ENCODE data around the gene MMEL1. TPM values are rescaled to one million over a fixed set of nuclear protein-coding genes. Genes with fewer than 3 reads are reported as not detected.

MMEL1 gene
- polyA plus RNA-seq, 1 donor from 2014 or later: 5.2 TPM

DNA sequence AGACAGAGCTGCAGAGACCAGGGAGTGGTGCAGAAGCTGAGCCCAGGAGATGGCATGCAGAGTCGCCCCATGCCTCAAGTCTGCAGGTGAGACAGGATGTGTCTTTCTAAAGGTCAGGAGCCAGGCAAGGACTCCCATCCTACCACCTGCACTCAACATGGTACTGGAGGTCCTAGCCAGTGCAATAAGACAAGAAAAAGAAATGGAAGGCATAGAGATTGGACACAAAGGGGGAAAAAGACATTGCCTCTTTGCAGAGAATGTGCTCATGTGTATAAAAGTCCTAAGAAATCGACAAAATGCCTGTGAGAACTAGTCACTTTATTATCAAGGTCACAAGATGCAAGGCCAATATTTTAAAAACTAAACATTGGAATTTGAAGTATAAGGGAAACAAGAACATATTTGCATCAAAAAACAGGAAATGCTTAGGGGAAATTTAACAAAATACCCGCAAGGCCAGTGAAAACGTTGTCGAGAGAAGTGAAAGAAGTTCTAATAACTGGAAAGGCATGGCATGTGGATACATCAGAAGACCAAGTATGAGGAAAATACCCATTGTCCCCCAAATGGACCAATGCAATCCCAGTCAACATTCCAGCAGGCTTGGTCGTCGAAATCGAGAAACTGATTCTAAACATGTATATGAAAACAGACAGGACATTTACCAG is 59.4 kb downstream of the MMEL1 start:
- peaks cover 3% of the 10 kb centered on the region for H3K9me3 ChIP-seq (ENCODE audit: low read length)

DNA sequence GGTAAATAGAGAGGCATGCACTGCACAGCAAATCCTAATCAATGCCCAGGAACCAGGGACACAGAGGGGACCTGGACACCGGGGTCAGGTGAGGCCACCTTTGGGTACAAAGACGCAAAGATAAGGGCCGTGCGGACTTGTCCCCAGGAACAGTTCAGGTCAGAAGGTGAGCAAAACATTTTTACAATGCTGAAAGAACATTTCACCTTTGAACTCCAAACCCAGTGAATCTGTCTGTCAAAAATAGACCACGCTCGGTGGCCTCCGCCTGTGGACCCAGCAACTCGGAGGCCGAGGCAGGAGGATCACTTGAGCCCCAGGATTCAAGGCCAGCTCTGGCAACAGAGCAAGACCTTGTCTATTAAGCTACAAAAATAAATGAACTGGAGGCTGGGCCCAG is 61.5 kb downstream of the MMEL1 start:
- no peaks in the 10 kb centered on the region for H3F3A ChIP-seq (ENCODE audit: insufficient read depth, low read length, poor library complexity, severe bottlenecking)
- TF ChIP-seq TAF1 (IDR thresholded peaks at IDR 0.05; ENCODE audit: low read depth) (no peak), EZH2 (IDR thresholded peaks at IDR 0.05; ENCODE audit: borderline replicate concordance, insufficient read depth, low read length, poor library complexity, severe bottlenecking) (no peak), MXI1 (conservative IDR thresholded peaks at IDR 0.05; ENCODE audit: poor library complexity, severe bottlenecking) (no peak), RAD21 (conservative IDR thresholded peaks at IDR 0.05) (no peak), SMC3 (conservative IDR thresholded peaks at IDR 0.05; ENCODE audit: poor library complexity) (no peak), POLR2AphosphoS5 (IDR thresholded peaks at IDR 0.05) (no peak), EP300 (conservative IDR thresholded peaks at IDR 0.05; ENCODE audit: poor library complexity, severe bottlenecking) (no peak)
- TF ChIP-seq, protein P1, sequence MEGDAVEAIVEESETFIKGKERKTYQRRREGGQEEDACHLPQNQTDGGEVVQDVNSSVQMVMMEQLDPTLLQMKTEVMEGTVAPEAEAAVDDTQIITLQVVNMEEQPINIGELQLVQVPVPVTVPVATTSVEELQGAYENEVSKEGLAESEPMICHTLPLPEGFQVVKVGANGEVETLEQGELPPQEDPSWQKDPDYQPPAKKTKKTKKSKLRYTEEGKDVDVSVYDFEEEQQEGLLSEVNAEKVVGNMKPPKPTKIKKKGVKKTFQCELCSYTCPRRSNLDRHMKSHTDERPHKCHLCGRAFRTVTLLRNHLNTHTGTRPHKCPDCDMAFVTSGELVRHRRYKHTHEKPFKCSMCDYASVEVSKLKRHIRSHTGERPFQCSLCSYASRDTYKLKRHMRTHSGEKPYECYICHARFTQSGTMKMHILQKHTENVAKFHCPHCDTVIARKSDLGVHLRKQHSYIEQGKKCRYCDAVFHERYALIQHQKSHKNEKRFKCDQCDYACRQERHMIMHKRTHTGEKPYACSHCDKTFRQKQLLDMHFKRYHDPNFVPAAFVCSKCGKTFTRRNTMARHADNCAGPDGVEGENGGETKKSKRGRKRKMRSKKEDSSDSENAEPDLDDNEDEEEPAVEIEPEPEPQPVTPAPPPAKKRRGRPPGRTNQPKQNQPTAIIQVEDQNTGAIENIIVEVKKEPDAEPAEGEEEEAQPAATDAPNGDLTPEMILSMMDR (IDR thresholded peaks at IDR 0.05; ENCODE audit: poor library complexity, severe bottlenecking): no peak
- TF ChIP-seq, protein P2, sequence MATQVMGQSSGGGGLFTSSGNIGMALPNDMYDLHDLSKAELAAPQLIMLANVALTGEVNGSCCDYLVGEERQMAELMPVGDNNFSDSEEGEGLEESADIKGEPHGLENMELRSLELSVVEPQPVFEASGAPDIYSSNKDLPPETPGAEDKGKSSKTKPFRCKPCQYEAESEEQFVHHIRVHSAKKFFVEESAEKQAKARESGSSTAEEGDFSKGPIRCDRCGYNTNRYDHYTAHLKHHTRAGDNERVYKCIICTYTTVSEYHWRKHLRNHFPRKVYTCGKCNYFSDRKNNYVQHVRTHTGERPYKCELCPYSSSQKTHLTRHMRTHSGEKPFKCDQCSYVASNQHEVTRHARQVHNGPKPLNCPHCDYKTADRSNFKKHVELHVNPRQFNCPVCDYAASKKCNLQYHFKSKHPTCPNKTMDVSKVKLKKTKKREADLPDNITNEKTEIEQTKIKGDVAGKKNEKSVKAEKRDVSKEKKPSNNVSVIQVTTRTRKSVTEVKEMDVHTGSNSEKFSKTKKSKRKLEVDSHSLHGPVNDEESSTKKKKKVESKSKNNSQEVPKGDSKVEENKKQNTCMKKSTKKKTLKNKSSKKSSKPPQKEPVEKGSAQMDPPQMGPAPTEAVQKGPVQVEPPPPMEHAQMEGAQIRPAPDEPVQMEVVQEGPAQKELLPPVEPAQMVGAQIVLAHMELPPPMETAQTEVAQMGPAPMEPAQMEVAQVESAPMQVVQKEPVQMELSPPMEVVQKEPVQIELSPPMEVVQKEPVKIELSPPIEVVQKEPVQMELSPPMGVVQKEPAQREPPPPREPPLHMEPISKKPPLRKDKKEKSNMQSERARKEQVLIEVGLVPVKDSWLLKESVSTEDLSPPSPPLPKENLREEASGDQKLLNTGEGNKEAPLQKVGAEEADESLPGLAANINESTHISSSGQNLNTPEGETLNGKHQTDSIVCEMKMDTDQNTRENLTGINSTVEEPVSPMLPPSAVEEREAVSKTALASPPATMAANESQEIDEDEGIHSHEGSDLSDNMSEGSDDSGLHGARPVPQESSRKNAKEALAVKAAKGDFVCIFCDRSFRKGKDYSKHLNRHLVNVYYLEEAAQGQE (IDR thresholded peaks at IDR 0.05; ENCODE audit: borderline replicate concordance): no peak

More for the DNA sequence above, 59.4 kb downstream of the MMEL1 start:
- no peaks in the 10 kb centered on the region for H3K9me2 ChIP-seq (ENCODE audit: insufficient read depth, low read length)
- no peaks in the 10 kb centered on the region for H3K79me2 ChIP-seq (replicated peaks; ENCODE audit: insufficient read depth, low read length)
- no peak overlapping the region for H2AFZ ChIP-seq (ENCODE audit: low read depth, low read length)
- TF ChIP-seq EP300 (conservative IDR thresholded peaks at IDR 0.05; ENCODE audit: poor library complexity, severe bottlenecking) (no peak), TAF1 (IDR thresholded peaks at IDR 0.05; ENCODE audit: low read depth) (no peak), SMC3 (conservative IDR thresholded peaks at IDR 0.05; ENCODE audit: poor library complexity) (no peak), MXI1 (conservative IDR thresholded peaks at IDR 0.05; ENCODE audit: poor library complexity, severe bottlenecking) (no peak), POLR2AphosphoS5 (IDR thresholded peaks at IDR 0.05) (no peak), EZH2 (IDR thresholded peaks at IDR 0.05; ENCODE audit: borderline replicate concordance, insufficient read depth, low read length, poor library complexity, severe bottlenecking) (no peak)
- TF ChIP-seq, protein P1 (IDR thresholded peaks at IDR 0.05; ENCODE audit: poor library complexity, severe bottlenecking): no peak
- TF ChIP-seq, protein P2 (IDR thresholded peaks at IDR 0.05; ENCODE audit: borderline replicate concordance): no peak
- no peak overlapping the region for H3K9ac ChIP-seq (ENCODE audit: low read length)
- no peak overlapping the region for H3K4me2 ChIP-seq (ENCODE audit: low read length)
- no peaks in the 10 kb centered on the region for H4K20me1 ChIP-seq (ENCODE audit: insufficient read depth)
- H3K36me3 ChIP-seq (ENCODE audit: insufficient read depth, low read length): no peaks in the 10 kb centered on the region
- no peaks in the 10 kb centered on the region for H3K27me3 ChIP-seq (ENCODE audit: insufficient read depth, low read depth, low read length)
- no peak overlapping the region for H3K27ac ChIP-seq (ENCODE audit: low read length)
- no peaks in the 10 kb centered on the region for H3F3A ChIP-seq (ENCODE audit: insufficient read depth, low read length, poor library complexity, severe bottlenecking)
- no peak overlapping the region for H3K4me3 ChIP-seq (ENCODE audit: low read length)

More for the DNA sequence above, 61.5 kb downstream of the MMEL1 start:
- H3K36me3 ChIP-seq (ENCODE audit: insufficient read depth, low read length): no peaks in the 10 kb centered on the region
- H3K79me2 ChIP-seq (replicated peaks; ENCODE audit: insufficient read depth, low read length): no peaks in the 10 kb centered on the region
- H3K27ac ChIP-seq (ENCODE audit: low read length): no peak overlapping the region
- no peak overlapping the region for H3K9ac ChIP-seq (ENCODE audit: low read length)
- H3K9me2 ChIP-seq (ENCODE audit: insufficient read depth, low read length): no peaks in the 10 kb centered on the region
- no peak overlapping the region for H2AFZ ChIP-seq (ENCODE audit: low read depth, low read length)
- no peak overlapping the region for H3K4me3 ChIP-seq (ENCODE audit: low read length)
- H3K4me2 ChIP-seq (ENCODE audit: low read length): no peak overlapping the region
- H3K27me3 ChIP-seq (ENCODE audit: insufficient read depth, low read depth, low read length): no peaks in the 10 kb centered on the region
- peaks cover 3% of the 10 kb centered on the region for H3K9me3 ChIP-seq (ENCODE audit: low read length)
- H4K20me1 ChIP-seq (ENCODE audit: insufficient read depth): no peaks in the 10 kb centered on the region
